Fibroblast of pulmonary artery (primary cell): ENCODE measurements around the gene CCDC40.

Source experiments
- DNase-seq: peaks from one replicate; pipeline ENCODE4 v3.0.0-alpha.2; 2010; ENCODE audit warnings: low read depth
- H3K4me3 ChIP-seq: replicated peaks from 2 replicates; pipeline ENCODE4 v1.5.1; 2011; ENCODE audit warnings: low read depth, mild to moderate bottlenecking, control low read depth, low read length, moderate library complexity
- TF ChIP-seq, protein P1 (sequence below): IDR thresholded peaks from 2 replicates; pipeline ENCODE4 v1.5.1; 2011; ENCODE audit warnings: mild to moderate bottlenecking, control low read depth, low read length, inconsistent platforms; ENCODE audit errors: missing control alignments

Gene CCDC40

DNA sequence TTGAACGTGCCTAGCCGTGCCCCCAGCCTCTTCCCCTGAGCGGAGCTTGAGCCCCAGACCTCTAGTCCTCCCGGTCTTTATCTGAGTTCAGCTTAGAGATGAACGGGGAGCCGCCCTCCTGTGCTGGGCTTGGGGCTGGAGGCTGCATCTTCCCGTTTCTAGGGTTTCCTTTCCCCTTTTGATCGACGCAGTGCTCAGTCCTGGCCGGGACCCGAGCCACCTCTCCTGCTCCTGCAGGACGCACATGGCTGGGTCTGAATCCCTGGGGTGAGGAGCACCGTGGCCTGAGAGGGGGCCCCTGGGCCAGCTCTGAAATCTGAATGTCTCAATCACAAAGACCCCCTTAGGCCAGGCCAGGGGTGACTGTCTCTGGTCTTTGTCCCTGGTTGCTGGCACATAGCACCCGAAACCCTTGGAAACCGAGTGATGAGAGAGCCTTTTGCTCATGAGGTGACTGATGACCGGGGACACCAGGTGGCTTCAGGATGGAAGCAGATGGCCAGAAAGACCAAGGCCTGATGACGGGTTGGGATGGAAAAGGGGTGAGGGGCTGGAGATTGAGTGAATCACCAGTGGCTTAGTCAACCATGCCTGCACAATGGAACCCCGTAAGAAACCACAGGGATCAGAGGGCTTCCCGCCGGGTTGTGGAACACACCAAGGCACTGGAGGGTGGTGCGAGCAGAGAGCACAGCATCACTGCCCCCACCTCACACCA lies 65.7 kb downstream of the CCDC40 start:
- peak overlapping the region; percentile 92 for H3K4me3 ChIP-seq
- TF ChIP-seq, protein P1, sequence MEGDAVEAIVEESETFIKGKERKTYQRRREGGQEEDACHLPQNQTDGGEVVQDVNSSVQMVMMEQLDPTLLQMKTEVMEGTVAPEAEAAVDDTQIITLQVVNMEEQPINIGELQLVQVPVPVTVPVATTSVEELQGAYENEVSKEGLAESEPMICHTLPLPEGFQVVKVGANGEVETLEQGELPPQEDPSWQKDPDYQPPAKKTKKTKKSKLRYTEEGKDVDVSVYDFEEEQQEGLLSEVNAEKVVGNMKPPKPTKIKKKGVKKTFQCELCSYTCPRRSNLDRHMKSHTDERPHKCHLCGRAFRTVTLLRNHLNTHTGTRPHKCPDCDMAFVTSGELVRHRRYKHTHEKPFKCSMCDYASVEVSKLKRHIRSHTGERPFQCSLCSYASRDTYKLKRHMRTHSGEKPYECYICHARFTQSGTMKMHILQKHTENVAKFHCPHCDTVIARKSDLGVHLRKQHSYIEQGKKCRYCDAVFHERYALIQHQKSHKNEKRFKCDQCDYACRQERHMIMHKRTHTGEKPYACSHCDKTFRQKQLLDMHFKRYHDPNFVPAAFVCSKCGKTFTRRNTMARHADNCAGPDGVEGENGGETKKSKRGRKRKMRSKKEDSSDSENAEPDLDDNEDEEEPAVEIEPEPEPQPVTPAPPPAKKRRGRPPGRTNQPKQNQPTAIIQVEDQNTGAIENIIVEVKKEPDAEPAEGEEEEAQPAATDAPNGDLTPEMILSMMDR, result no peak
- DNase-seq, result peak; percentile 10

DNA sequence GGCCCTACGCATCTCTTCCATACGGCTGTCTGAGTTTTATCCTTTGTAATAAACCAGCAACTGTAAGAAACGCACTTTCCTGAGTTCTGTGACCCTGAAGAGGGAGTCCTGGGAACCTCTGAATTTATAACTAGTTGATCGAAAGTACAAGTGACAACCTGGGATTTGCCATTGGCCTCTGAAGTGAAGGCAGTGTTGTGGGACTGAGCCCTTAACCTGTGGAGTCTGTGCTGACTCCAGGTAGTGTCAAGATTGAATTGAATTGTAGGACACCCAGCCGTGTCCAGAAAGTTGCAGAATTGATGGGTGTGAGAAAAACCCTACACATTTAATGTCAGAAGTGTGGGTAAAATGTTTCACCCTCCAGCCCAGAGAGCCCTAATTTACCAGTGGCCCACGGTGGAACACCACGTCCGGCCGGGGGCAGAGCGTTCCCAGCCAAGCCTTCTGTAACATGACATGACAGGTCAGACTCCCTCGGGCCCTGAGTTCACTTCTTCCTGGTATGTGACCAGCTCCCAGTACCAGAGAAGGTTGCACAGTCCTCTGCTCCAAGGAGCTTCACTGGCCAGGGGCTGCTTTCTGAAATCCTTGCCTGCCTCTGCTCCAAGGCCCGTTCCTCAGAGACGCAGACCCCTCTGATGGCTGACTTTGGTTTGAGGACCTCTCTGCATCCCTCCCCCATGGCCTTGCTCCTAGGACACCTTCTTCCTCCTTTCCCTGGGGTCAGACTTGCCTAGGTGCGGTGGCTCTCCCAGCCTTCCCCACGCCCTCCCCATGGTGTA lies 66.4 kb downstream of the CCDC40 start:
- H3K4me3 ChIP-seq, result no peak overlapping the region
- no peak for DNase-seq
- TF ChIP-seq, protein P1, result no peak

DNA sequence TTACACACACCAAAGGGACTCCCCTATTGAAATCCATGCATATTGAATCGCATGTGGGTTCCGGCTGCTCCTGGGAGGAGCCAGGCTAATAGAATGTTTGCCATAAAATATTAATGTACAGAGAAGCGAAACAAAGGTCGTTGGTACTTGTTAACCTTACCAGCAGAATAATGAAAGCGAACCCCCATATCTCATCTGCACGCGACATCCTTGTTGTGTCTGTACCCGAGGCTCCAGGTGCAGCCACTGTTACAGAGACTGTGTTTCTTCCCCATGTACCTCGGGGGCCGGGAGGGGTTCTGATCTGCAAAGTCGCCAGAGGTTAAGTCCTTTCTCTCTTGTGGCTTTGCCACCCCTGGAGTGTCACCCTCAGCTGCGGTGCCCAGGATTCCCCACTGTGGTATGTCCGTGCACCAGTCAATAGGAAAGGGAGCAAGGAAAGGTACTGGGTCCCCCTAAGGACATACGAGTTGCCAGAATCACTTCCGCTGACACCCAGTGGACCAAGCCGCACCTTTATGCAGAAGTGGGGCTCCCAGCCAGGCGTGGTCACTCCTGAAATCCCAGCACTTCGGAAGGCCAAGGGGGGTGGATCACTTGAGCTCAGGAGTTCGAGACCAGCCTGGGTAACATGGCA lies 67.1 kb downstream of the CCDC40 start:
- DNase-seq, result no peak
- H3K4me3 ChIP-seq, result no peak overlapping the region
- TF ChIP-seq, protein P1, result no peak

DNA sequence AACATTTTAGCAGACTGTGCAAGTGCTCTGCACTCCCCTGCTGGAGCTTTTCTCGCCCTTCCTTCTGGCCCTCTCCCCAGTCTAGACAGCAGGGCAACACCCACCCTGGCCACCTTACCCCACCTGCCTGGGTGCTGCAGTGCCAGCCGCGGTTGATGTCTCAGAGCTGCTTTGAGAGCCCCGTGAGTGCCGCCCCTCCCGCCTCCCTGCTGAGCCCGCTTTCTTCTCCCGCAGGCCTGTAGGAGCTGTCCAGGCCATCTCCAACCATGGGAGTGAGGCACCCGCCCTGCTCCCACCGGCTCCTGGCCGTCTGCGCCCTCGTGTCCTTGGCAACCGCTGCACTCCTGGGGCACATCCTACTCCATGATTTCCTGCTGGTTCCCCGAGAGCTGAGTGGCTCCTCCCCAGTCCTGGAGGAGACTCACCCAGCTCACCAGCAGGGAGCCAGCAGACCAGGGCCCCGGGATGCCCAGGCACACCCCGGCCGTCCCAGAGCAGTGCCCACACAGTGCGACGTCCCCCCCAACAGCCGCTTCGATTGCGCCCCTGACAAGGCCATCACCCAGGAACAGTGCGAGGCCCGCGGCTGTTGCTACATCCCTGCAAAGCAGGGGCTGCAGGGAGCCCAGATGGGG lies 68.0 kb downstream of the CCDC40 start:
- no peak overlapping the region for H3K4me3 ChIP-seq
- DNase-seq, result peak; percentile 58
- TF ChIP-seq, protein P1, result no peak

DNA sequence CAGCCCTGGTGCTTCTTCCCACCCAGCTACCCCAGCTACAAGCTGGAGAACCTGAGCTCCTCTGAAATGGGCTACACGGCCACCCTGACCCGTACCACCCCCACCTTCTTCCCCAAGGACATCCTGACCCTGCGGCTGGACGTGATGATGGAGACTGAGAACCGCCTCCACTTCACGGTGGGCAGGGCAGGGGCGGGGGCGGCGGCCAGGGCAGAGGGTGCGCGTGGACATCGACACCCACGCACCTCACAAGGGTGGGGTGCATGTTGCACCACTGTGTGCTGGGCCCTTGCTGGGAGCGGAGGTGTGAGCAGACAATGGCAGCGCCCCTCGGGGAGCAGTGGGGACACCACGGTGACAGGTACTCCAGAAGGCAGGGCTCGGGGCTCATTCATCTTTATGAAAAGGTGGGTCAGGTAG lies 68.5 kb downstream of the CCDC40 start:
- TF ChIP-seq, protein P1, result no peak
- DNase-seq, result no peak
- no peak overlapping the region for H3K4me3 ChIP-seq

DNA sequence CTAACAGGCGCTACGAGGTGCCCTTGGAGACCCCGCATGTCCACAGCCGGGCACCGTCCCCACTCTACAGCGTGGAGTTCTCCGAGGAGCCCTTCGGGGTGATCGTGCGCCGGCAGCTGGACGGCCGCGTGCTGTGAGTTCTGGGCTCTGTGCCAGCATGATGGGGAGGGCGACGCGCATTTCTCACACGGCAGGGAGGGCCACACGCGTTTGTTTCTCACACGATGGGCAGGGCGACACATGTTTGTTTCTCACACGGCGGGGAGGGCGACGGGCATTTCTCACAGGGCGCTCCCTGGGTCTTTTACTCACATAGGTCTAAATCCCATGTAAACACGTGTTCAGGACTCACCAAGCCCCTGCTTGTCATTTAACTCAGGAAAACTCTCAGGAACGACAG lies 69.3 kb downstream of the CCDC40 start:
- TF ChIP-seq, protein P1, result no peak
- H3K4me3 ChIP-seq, result no peak overlapping the region
- peak; percentile 17 for DNase-seq
